Ishikawa (cell line): Measurements from ENCODE around the gene FIS1.

Source experiments
- CEBPB ChIP-seq: IDR thresholded peaks from 2 replicates; pipeline ENCODE4 v1.6.1; 2012
- CREB1 ChIP-seq: IDR thresholded peaks from 2 replicates; pipeline ENCODE4 v1.6.1; 2012; ENCODE audit warnings: low read depth
- EP300 ChIP-seq: IDR thresholded peaks from 2 replicates; pipeline ENCODE4 v1.6.1; 2012; ENCODE audit warnings: borderline replicate concordance
- FOXM1 ChIP-seq: IDR thresholded peaks from 2 replicates; pipeline ENCODE4 v1.6.1; 2012; ENCODE audit warnings: low read depth, borderline replicate concordance
- NFIC ChIP-seq: IDR thresholded peaks from 2 replicates; pipeline ENCODE4 v1.6.1; 2012
- RAD21 ChIP-seq: IDR thresholded peaks from 2 replicates; pipeline ENCODE4 v1.6.1; 2012; ENCODE audit warnings: low read depth
- TAF1 ChIP-seq: IDR thresholded peaks from 2 replicates; pipeline ENCODE4 v1.6.1; 2012; ENCODE audit warnings: low read depth, mild to moderate bottlenecking
- TCF12 ChIP-seq: IDR thresholded peaks from 2 replicates; pipeline ENCODE4 v1.6.1; 2012; ENCODE audit warnings: low read depth
- TEAD4 ChIP-seq: IDR thresholded peaks from 2 replicates; pipeline ENCODE4 v1.6.1; 2012
- USF1 ChIP-seq: IDR thresholded peaks from 2 replicates; pipeline ENCODE4 v1.6.1; 2012
- YY1 ChIP-seq: IDR thresholded peaks from 2 replicates; pipeline ENCODE4 v1.6.1; 2012; ENCODE audit warnings: low read depth
- TF ChIP-seq, protein P1 (sequence below): IDR thresholded peaks from 2 replicates; pipeline ENCODE4 v1.6.1; 2012; ENCODE audit warnings: low read depth, mild to moderate bottlenecking
- TF ChIP-seq, protein P2 (sequence below): IDR thresholded peaks from 2 replicates; pipeline ENCODE4 v1.6.1; 2012

- TF ChIP-seq, protein P1, sequence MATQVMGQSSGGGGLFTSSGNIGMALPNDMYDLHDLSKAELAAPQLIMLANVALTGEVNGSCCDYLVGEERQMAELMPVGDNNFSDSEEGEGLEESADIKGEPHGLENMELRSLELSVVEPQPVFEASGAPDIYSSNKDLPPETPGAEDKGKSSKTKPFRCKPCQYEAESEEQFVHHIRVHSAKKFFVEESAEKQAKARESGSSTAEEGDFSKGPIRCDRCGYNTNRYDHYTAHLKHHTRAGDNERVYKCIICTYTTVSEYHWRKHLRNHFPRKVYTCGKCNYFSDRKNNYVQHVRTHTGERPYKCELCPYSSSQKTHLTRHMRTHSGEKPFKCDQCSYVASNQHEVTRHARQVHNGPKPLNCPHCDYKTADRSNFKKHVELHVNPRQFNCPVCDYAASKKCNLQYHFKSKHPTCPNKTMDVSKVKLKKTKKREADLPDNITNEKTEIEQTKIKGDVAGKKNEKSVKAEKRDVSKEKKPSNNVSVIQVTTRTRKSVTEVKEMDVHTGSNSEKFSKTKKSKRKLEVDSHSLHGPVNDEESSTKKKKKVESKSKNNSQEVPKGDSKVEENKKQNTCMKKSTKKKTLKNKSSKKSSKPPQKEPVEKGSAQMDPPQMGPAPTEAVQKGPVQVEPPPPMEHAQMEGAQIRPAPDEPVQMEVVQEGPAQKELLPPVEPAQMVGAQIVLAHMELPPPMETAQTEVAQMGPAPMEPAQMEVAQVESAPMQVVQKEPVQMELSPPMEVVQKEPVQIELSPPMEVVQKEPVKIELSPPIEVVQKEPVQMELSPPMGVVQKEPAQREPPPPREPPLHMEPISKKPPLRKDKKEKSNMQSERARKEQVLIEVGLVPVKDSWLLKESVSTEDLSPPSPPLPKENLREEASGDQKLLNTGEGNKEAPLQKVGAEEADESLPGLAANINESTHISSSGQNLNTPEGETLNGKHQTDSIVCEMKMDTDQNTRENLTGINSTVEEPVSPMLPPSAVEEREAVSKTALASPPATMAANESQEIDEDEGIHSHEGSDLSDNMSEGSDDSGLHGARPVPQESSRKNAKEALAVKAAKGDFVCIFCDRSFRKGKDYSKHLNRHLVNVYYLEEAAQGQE: no peak
- TF ChIP-seq RAD21: no peak
- no peak for TF ChIP-seq EP300
- TF ChIP-seq TAF1: no peak
- TF ChIP-seq CREB1: no peak
- no peak for TF ChIP-seq TCF12
- TF ChIP-seq, protein P2, sequence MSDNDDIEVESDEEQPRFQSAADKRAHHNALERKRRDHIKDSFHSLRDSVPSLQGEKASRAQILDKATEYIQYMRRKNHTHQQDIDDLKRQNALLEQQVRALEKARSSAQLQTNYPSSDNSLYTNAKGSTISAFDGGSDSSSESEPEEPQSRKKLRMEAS: no peak
- TF ChIP-seq CEBPB: no peak
- TF ChIP-seq FOXM1: no peak
- TF ChIP-seq USF1: no peak
- TF ChIP-seq YY1: no peak
- no peak for TF ChIP-seq NFIC
- no peak for TF ChIP-seq TEAD4
Measured at GRCh38 chr7:101216001-101216859, 28.7 kb downstream of the FIS1 start.
